AG04449 (cell line): ENCODE measurements around the gene PUM1.

Experiments
- CTCF ChIA-PET: fragments of 350-600 bp; formaldehyde crosslinking; extraction: SDS; loops from one replicate; lab custom pipeline; 2021; ENCODE audit warnings: antibody characterized with exemption; lab: Yijun Ruan, JAX
- POLR2A ChIA-PET: fragments of 400-600, 350-600 bp; formaldehyde crosslinking; extraction: SDS; loops from one replicate; lab custom pipeline; 2020; ENCODE audit warnings: antibody characterized with exemption, inconsistent platforms; lab: Yijun Ruan, JAX
- DNase-seq: peaks from one replicate; pipeline ENCODE4 v3.0.0-alpha.2; 2010; ENCODE audit warnings: low read depth, low spot score
- H3K4me3 ChIP-seq: 2 replicates; pipeline ENCODE4 v1.5.1; 2011; ENCODE audit warnings: low read depth, mild to moderate bottlenecking, control low read depth, low read length
- TF ChIP-seq, protein P1 (sequence below): IDR thresholded peaks from one replicate; pipeline ENCODE4 v1.5.1; 2011; ENCODE audit warnings: mild to moderate bottlenecking, moderate library complexity, low read length, control low read depth, inconsistent platforms; ENCODE audit not compliant: insufficient read depth; ENCODE audit errors: missing control alignments

PUM1 gene

DNA sequence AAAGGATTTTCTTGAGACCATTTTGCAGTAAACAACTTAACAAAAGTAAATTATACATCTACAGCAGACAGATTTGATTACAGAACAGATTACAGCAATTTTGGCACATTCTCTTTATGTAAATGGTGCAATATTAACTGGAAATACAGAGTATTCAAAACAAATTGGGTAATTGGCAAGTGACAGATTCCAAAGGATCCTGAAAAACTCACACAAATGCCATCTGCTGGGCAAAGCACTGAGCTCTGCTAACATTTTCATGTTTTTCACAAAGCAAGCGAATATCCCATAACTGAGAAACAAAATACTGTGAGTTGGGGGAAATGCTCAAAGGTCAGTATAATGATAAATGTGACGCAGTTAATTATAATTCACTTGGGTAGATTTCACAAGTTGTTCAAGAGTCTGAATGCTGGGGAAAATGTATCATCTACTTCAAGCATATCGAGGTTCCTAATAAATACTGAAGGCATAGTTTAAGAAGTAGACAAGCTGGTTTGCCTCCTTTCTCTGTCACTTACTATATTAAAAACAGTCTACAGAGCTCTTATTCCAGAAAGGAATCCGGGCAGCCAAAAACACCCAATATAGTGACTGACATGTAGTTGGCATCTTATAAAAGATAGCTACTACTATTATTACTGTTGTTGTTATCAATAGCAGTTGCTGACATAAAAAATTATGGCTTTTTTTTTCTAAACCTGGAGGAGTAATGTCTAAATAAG lies 81.2 kb downstream of the PUM1 start:
- no peak overlapping the region for H3K4me3 ChIP-seq
- ChIA-PET CTCF (interaction anchor here (0.7 to 1.4 kb wide), 3 partner anchors 10 to 183 kb away, joined by 3 to 9 read pairs (median 3); no protein-coding TSS in a partner anchor), POLR2A (interaction anchor here (0.9 kb wide), 1 partner anchor 23 kb away, joined by 3 read pairs; no protein-coding TSS in a partner anchor)
- no peak for DNase-seq
- TF ChIP-seq, protein P1, sequence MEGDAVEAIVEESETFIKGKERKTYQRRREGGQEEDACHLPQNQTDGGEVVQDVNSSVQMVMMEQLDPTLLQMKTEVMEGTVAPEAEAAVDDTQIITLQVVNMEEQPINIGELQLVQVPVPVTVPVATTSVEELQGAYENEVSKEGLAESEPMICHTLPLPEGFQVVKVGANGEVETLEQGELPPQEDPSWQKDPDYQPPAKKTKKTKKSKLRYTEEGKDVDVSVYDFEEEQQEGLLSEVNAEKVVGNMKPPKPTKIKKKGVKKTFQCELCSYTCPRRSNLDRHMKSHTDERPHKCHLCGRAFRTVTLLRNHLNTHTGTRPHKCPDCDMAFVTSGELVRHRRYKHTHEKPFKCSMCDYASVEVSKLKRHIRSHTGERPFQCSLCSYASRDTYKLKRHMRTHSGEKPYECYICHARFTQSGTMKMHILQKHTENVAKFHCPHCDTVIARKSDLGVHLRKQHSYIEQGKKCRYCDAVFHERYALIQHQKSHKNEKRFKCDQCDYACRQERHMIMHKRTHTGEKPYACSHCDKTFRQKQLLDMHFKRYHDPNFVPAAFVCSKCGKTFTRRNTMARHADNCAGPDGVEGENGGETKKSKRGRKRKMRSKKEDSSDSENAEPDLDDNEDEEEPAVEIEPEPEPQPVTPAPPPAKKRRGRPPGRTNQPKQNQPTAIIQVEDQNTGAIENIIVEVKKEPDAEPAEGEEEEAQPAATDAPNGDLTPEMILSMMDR = no peak

GRCh38 chr1:30982937-30983336 lies 82.6 kb downstream of the PUM1 start:
- TF ChIP-seq, protein P1 = no peak
- H3K4me3 ChIP-seq = no peak overlapping the region
- ChIA-PET POLR2A (no interaction called here), CTCF (no interaction called here)
- DNase-seq = no peak

- TF ChIP-seq, protein P1 = no peak
- CTCF ChIA-PET = interaction anchor here (1.3 kb wide), 1 partner anchor 181 kb away, joined by 3 read pairs; no protein-coding TSS in a partner anchor
- POLR2A ChIA-PET = no interaction called here
- no peak for DNase-seq
- no peak overlapping the region for H3K4me3 ChIP-seq
Observed at GRCh38 chr1:30982431-30982830, 83.1 kb downstream of the PUM1 start.

- DNase-seq = no peak
- no peak overlapping the region for H3K4me3 ChIP-seq
- TF ChIP-seq, protein P1 = no peak
- CTCF ChIA-PET = interaction anchor here (1.1 to 1.3 kb wide), 2 partner anchors 26 to 180 kb away, joined by 3 read pairs; no protein-coding TSS in a partner anchor
- POLR2A ChIA-PET = interaction anchor here (0.6 kb wide), 1 partner anchor 300 kb away, joined by 4 read pairs; no protein-coding TSS in a partner anchor
Observed at GRCh38 chr1:30981172-30981571, 84.3 kb downstream of the PUM1 start.

DNA sequence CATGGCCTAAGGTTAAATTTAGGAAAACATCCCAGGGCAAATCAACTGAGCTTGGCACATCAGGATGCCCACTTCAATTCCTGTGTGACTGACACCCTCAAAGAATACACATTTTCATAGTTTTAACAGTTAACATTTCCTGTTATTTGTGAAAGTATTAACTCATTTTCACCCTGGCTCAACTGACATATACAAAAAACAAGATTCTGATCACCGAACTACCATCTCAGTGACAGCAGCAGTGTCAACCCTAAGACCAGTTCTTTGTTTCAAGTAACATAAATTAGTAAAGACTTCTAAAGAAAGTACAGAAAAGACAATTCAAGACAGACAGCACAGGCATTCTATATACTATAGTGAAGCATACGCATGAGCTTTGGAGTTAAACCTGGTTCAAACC lies 88.0 kb downstream of the PUM1 start:
- TF ChIP-seq, protein P1 = no peak
- POLR2A ChIA-PET = no interaction called here
- CTCF ChIA-PET = interaction anchor here (1.0 to 1.8 kb wide), 3 partner anchors 10 to 176 kb away, joined by 3 to 5 read pairs (median 4); no protein-coding TSS in a partner anchor
- DNase-seq = no peak
- no peak overlapping the region for H3K4me3 ChIP-seq

GRCh38 chr1:30977105-30977504 lies 88.4 kb downstream of the PUM1 start:
- no peak overlapping the region for H3K4me3 ChIP-seq
- ChIA-PET POLR2A (no interaction called here), CTCF (interaction anchor here (1.1 to 1.8 kb wide), 4 partner anchors 17 to 176 kb away, joined by 4 to 5 read pairs (median 4); no protein-coding TSS in a partner anchor)
- DNase-seq = no peak
- TF ChIP-seq, protein P1 = peak; percentile 6
